ENCODE measurements around the gene BRD9. TPM values are rescaled to one million over a fixed set of nuclear protein-coding genes. Genes with fewer than 3 reads are reported as not detected.

Gene BRD9
- total and polyA plus RNA-seq, 9 of the 15 experiments (the other 6 are each of a cell fraction or from before 2014, with no cell fraction given), result 2.4 to 68.7 (median 44.9) TPM

DNA sequence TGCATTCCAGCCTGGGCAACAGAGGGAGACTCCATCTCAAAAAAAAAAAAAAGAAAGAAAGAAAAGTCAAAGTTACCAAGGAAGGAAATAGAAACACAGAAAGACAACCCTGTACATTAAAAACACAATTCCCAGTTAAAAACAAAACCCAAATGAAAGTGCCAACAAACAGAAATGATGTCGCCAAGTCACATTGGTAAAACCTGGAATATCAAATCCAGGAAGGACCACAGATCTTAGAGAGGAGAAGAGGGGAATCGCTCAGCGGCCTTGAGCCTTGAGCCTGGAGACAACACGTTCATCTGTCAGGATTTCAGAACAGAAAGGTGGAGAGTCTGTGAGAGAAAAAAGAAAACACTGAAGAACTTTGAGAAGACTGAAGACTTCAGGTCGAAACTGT, 40.6 kb downstream of the BRD9 start:
- DNase-seq (ENCODE audit: extremely low read depth in 1 of 4, low spot score in 3 of 4) (no peak), FAIRE-seq (peak; percentile 29), ATAC-seq (no peak)
- peaks cover 24 to 47% of the 10 kb centered on the region in 2 experiments for H3K27me3 ChIP-seq (ENCODE audit: control insufficient read depth in 2 of 2, insufficient read depth in 2 of 2, low read length in 2 of 2)
- H3K4me3 ChIP-seq, result no peak overlapping the region
- H3K4me2 ChIP-seq (ENCODE audit: insufficient read depth, low read length), result no peak overlapping the region
- peaks cover 0 to 36% of the 10 kb centered on the region in 2 experiments; a peak in 2 of 5 replicates for H3K4me1 ChIP-seq (replicated peaks in 1 of 2; ENCODE audit: control insufficient read depth in 2 of 2, insufficient read depth in 2 of 2, low read length in 2 of 2)
- ChIA-PET POLR2A (no interaction called here), CTCF (ENCODE audit: low intra/inter-chr PET ratio) (no interaction called here)
- H3K9me1 ChIP-seq (ENCODE audit: control insufficient read depth, insufficient read depth, low read length), result no peaks in the 10 kb centered on the region
- WGBS (ENCODE audit: insufficient coverage, low coverage, missing lambda C conversion rate), result 5% methylated on average over 5 of the region's 5 CpGs
- peaks cover 18% of the 10 kb centered on the region for H4K20me1 ChIP-seq (replicated peaks; ENCODE audit: control insufficient read depth, insufficient read depth, low read length)
- H3K36me3 ChIP-seq (ENCODE audit: control insufficient read depth, insufficient read depth, low read length), result no peaks in the 10 kb centered on the region
- H3K9me3 ChIP-seq (replicated peaks; ENCODE audit: control insufficient read depth, insufficient read depth, low read depth, low read length), result no peaks in the 10 kb centered on the region
- no peak overlapping the region for H3K27ac ChIP-seq (ENCODE audit: extremely low read depth, low read depth, low read length)
- in situ Hi-C loops (cut with MboI), result no loop called here
- no peak overlapping the region for H2AFZ ChIP-seq (ENCODE audit: low read depth, low read length)
- no peak overlapping the region for H3K9ac ChIP-seq (ENCODE audit: insufficient read depth in 1 of 2, low read depth in 2 of 2, low read length in 2 of 2)
- no TSS peak for BruUV-seq (replicated peaks)
- intact Hi-C loops (cut with micrococcal nuclease), result loop anchor here (10.0 kb wide), 1 partner anchor 177 kb away; no protein-coding TSS in a partner anchor
- no peaks in the 10 kb centered on the region for H3K79me2 ChIP-seq (ENCODE audit: control insufficient read depth, insufficient read depth, low read length)
- TF ChIP-seq, protein P1, sequence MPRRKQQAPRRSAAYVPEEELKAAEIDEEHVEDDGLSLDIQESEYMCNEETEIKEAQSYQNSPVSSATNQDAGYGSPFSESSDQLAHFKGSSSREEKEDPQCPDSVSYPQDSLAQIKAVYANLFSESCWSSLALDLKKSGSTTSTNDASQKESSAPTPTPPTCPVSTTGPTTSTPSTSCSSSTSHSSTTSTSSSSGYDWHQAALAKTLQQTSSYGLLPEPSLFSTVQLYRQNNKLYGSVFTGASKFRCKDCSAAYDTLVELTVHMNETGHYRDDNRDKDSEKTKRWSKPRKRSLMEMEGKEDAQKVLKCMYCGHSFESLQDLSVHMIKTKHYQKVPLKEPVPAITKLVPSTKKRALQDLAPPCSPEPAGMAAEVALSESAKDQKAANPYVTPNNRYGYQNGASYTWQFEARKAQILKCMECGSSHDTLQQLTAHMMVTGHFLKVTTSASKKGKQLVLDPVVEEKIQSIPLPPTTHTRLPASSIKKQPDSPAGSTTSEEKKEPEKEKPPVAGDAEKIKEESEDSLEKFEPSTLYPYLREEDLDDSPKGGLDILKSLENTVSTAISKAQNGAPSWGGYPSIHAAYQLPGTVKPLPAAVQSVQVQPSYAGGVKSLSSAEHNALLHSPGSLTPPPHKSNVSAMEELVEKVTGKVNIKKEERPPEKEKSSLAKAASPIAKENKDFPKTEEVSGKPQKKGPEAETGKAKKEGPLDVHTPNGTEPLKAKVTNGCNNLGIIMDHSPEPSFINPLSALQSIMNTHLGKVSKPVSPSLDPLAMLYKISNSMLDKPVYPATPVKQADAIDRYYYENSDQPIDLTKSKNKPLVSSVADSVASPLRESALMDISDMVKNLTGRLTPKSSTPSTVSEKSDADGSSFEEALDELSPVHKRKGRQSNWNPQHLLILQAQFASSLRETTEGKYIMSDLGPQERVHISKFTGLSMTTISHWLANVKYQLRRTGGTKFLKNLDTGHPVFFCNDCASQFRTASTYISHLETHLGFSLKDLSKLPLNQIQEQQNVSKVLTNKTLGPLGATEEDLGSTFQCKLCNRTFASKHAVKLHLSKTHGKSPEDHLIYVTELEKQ (CRISPR knock-in tag; IDR thresholded peaks at IDR 0.05), result no peak
- TF ChIP-seq SMAD3 (CRISPR knock-in tag; conservative IDR thresholded peaks at IDR 0.05) (no peak), BCOR (IDR thresholded peaks at IDR 0.05) (no peak), SP2 (IDR thresholded peaks at IDR 0.05; ENCODE audit: extremely low read depth, low read depth, low read length, poor library complexity, severe bottlenecking) (no peak), ZNF311 (CRISPR knock-in tag; IDR thresholded peaks at IDR 0.05) (no peak), FOXA1 (IDR thresholded peaks at IDR 0.05; ENCODE audit: borderline replicate concordance) (no peak), ZHX1 (conservative IDR thresholded peaks at IDR 0.05; ENCODE audit: low read length) (no peak)
- TF ChIP-seq, protein P2, sequence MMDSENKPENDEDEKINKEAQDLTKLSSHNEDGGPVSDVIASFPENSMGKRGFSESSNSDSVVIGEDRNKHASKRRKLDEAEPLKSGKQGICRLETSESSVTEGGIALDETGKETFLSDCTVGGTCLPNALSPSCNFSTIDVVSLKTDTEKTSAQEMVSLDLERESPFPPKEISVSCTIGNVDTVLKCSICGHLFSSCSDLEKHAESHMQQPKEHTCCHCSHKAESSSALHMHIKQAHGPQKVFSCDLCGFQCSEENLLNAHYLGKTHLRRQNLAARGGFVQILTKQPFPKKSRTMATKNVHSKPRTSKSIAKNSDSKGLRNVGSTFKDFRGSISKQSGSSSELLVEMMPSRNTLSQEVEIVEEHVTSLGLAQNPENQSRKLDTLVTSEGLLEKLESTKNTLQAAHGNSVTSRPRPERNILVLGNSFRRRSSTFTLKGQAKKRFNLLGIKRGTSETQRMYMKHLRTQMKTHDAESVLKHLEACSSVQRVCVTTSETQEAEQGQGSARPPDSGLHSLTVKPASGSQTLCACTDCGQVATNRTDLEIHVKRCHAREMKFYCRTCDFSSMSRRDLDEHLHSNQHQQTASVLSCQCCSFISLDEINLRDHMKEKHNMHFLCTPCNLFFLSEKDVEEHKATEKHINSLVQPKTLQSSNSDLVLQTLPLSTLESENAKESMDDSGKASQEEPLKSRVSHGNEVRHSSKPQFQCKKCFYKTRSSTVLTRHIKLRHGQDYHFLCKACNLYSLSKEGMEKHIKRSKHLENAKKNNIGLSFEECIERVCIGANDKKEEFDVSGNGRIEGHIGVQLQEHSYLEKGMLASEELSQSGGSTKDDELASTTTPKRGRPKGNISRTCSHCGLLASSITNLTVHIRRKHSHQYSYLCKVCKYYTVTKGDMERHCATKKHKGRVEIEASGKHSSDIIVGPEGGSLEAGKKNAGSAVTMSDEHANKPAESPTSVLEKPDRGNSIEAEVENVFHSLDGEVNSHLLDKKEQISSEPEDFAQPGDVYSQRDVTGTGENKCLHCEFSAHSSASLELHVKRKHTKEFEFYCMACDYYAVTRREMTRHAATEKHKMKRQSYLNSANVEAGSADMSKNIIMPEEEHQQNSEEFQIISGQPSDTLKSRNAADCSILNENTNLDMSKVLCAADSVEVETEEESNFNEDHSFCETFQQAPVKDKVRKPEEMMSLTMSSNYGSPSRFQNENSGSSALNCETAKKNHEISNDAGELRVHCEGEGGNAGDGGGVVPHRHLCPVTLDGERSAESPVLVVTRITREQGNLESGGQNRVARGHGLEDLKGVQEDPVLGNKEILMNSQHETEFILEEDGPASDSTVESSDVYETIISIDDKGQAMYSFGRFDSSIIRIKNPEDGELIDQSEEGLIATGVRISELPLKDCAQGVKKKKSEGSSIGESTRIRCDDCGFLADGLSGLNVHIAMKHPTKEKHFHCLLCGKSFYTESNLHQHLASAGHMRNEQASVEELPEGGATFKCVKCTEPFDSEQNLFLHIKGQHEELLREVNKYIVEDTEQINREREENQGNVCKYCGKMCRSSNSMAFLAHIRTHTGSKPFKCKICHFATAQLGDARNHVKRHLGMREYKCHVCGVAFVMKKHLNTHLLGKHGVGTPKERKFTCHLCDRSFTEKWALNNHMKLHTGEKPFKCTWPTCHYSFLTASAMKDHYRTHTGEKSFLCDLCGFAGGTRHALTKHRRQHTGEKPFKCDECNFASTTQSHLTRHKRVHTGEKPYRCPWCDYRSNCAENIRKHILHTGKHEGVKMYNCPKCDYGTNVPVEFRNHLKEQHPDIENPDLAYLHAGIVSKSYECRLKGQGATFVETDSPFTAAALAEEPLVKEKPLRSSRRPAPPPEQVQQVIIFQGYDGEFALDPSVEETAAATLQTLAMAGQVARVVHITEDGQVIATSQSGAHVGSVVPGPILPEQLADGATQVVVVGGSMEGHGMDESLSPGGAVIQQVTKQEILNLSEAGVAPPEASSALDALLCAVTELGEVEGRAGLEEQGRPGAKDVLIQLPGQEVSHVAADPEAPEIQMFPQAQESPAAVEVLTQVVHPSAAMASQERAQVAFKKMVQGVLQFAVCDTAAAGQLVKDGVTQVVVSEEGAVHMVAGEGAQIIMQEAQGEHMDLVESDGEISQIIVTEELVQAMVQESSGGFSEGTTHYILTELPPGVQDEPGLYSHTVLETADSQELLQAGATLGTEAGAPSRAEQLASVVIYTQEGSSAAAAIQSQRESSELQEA (IDR thresholded peaks at IDR 0.05; ENCODE audit: low read depth), result no peak

Measured in K562 (cell line).